Upper lobe of left lung (tissue), 6 donors: ENCODE data around the gene SPOCK2. TPM values are rescaled to one million over a fixed set of nuclear protein-coding genes. Genes with fewer than 3 reads are reported as not detected.

Experiments used
- ATAC-seq, 2 donors: fragments of 200-7000 bp; cut with Tn5 transposase; one replicate each; pipeline ENCODE4 v1.9.1; 2022; ENCODE audit warnings: mild to moderate bottlenecking in 2 of 2, moderate library complexity in 2 of 2; ENCODE audit not compliant: low FRiP score in 2 of 2
- DNase-seq, 2 donors: peaks; one replicate each; pipeline ENCODE4 v3.0.0-alpha.2; 2019 to 2020
- H3K27ac ChIP-seq, 4 donors: fragments of 200-600 bp; sonication (generic); one replicate each; pipeline ENCODE4 v1.5.1; 2016 to 2019
- H3K27me3 ChIP-seq, 4 donors: fragments of 200-600 bp; sonication (generic); one replicate each; pipeline ENCODE4 v1.5.1; 2017 to 2019
- H3K36me3 ChIP-seq, 4 donors: fragments of 200-600 bp; sonication (generic); one replicate each; pipeline ENCODE4 v1.5.1; 2016 to 2019
- H3K4me1 ChIP-seq, 4 donors: fragments of 200-600 bp; sonication (generic); one replicate each; pipeline ENCODE4 v1.5.1; 2018 to 2019
- H3K4me3 ChIP-seq, 4 donors: fragments of 200-600 bp; sonication (generic); one replicate each; pipeline ENCODE4 v1.5.1; 2017 to 2019; ENCODE audit warnings: mild to moderate bottlenecking in 2 of 4, moderate library complexity in 1 of 4
- H3K9me3 ChIP-seq, 4 donors: fragments of 200-600 bp; sonication (generic); one replicate each; pipeline ENCODE4 v1.5.1; 2018 to 2019
- EP300 ChIP-seq, 4 donors: sonication (generic); formaldehyde crosslinking; IDR thresholded peaks; one replicate each; pipeline ENCODE4 v1.5.1; 2017; ENCODE audit warnings: antibody characterized with exemption in 4 of 4, control low read depth in 2 of 4
- POLR2A ChIP-seq, 4 donors: fragments of 450-650 bp; IDR thresholded peaks; one replicate each; pipeline ENCODE4 v1.5.1; 2016 to 2017; ENCODE audit warnings: antibody characterized with exemption in 4 of 4, mild to moderate bottlenecking in 2 of 4
- POLR2AphosphoS5 ChIP-seq, 2 donors: sonication (generic); formaldehyde crosslinking; IDR thresholded peaks; one replicate each; pipeline ENCODE4 v1.5.1; 2017; ENCODE audit warnings: antibody characterized with exemption in 2 of 2
- WGBS, 2 donors: methylation state at CpG; one replicate each; pipeline ENCODE4 v1.1.5; 2017 to 2018; 5-methylcytosine and 5-hydroxymethylcytosine counted together
- total RNA-seq, 6 donors: library from RNA; depleted of rRNA in 4 of 6; stranded (reverse); fragments of >200 nt in 4 of 6; gene quantifications; one replicate each; pipeline versions ENCODE4 v1.1.0 to v1.2.1, GENCODE V29; 2016 to 2021
- TF ChIP-seq, protein P1 (sequence below), 6 experiments: fragments of 450-650 bp in 4 of 6; fragments of 200-600 bp in 2 of 6; sonication (generic) in 2 of 6; IDR thresholded peaks; one replicate each; pipeline ENCODE4 v1.5.1; 2016 to 2019; ENCODE audit warnings: antibody characterized with exemption in 6 of 6
- donor health status: DM: no; HTN: no; CAD: no; lungs with moderate emphysema.
- donor health status: DM: no; HTN: yes; CAD: no; lungs with severe emphysema.

Gene SPOCK2
- total RNA-seq, 6 donors from 2014 or later: 62.9 to 532 (median 159) TPM

DNA sequence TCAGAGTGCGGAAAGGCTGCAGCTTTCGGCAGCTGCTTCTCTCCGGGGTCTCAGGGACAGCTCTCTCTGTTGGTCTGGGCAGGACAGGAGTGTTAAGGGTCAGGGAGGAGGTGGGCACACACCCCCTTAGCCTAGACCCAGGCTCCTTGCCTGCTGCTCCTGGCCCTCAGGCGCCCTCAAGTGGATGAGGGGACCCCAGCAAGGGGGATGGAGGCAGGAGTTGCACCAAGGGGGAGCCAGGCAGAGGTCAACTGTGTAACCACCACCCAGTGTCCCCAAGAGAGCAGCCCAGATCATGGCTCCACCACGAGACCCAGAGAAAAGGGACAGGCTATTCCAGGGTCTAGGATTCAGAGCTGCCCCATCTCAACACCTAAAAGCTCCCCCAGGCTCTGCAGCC is 26.9 kb downstream of the SPOCK2 start:
- TF ChIP-seq POLR2A (IDR thresholded peaks at IDR 0.05) (no peak), EP300 (IDR thresholded peaks at IDR 0.05) (no peak), POLR2AphosphoS5 (IDR thresholded peaks at IDR 0.05) (no peak)
- TF ChIP-seq, protein P1, sequence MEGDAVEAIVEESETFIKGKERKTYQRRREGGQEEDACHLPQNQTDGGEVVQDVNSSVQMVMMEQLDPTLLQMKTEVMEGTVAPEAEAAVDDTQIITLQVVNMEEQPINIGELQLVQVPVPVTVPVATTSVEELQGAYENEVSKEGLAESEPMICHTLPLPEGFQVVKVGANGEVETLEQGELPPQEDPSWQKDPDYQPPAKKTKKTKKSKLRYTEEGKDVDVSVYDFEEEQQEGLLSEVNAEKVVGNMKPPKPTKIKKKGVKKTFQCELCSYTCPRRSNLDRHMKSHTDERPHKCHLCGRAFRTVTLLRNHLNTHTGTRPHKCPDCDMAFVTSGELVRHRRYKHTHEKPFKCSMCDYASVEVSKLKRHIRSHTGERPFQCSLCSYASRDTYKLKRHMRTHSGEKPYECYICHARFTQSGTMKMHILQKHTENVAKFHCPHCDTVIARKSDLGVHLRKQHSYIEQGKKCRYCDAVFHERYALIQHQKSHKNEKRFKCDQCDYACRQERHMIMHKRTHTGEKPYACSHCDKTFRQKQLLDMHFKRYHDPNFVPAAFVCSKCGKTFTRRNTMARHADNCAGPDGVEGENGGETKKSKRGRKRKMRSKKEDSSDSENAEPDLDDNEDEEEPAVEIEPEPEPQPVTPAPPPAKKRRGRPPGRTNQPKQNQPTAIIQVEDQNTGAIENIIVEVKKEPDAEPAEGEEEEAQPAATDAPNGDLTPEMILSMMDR (IDR thresholded peaks at IDR 0.05): no peak
- Histone ChIP-seq H3K27ac (no peak overlapping the region), H3K27me3 (no peaks in the 10 kb centered on the region), H3K9me3 (no peaks in the 10 kb centered on the region), H3K4me3 (no peak overlapping the region), H3K4me1 (no peaks in the 10 kb centered on the region), H3K36me3 (peaks cover 0 to 17% (median 4%) of the 10 kb centered on the region in 4 donors)
- 81 to 95% methylated on average over 3 to 5 of the region's 5 CpGs for WGBS, 2 donors
- ATAC-seq: no peak
- DNase-seq: no peak

DNA sequence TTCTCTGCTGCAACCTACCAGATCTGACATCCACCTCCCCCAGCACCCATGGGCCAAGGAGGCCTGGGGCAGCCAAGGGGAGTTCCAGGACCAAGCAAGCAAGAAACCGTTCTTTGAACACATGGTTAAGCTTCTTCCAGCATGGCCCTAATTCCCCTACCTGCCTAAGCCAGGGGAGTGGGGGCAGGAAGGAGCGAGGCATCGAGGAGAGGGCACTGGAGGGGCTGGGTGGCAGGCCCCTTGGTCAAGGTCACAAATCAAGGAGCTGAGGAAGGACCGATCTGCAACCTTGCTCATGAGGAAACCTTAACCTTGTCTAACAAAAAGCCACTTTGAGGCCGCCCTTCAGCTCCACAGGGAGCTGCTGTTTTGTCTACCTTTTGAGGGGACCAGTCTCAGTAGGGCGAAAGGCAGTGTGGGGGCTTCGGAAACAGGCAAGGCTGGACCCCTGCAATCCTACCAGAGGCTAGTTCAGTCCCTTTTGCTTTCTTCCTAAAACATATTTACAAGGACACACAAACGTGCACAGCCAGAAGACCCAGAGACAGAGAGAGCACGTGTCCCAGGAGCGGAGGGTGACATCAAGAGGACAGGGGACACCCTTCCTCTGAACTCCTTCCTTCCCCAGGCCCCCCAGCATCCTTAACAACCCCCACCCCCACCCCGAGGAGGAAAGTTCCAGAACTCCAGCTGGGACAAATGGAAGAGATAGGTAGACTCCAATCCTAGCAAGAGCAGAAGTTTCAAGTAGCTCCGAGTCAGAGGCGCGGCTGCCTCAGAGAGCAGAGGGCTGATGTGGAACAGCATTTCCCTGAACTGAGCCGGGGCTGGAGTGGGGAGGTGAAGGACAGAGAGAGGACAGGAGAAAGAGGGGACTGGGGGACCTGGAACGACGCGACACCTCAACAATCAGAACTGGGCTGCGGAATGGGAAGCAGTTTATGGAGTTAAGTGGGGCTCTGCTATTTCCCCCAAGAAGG is 28.2 kb downstream of the SPOCK2 start:
- Histone ChIP-seq H3K4me3 (no peak overlapping the region), H3K27ac (no peak overlapping the region)
- TF ChIP-seq EP300 (IDR thresholded peaks at IDR 0.05) (no peak), POLR2AphosphoS5 (IDR thresholded peaks at IDR 0.05) (no peak)
- TF ChIP-seq, protein P1 (IDR thresholded peaks at IDR 0.05): no peak

DNA sequence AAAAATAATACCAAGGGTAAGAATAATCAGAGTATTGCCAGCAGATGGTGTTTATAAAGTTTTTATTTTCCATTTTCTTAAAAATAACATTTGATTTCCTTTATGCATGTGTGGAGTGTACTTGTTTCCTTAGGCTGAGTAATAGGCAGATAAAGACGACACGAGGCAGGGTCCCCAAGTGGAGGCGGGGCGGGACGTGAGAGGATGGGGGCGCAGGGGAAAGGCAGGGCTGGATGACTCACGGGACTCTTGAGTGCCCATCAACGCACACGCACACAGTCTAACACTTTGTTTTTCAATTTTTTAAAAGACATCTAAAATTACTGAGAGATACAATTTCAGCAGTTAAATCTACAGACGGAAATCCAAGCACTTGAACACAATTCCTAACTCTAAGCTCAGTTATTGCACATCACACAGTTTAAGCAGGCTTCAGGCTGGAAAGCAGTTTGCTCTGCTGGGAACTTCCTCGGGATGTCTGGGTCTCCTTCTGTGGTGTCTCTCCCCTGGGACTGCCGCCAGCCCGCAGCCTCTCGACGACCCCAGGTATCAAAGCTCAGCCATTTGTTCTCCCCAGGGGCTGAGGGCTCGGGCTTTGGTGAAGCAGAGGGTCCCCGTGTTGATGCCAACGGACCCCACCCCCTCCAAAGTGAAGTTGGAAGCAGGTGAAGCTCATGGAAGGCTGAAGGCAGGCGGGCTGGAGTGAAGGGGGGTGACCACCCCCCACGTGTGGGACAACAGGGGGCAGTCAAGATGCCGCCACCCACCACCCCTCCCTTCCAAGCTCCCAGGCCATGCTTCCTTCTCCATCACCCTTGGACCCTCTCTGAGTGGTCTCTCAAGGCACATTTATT is 29.1 kb downstream of the SPOCK2 start:
- DNase-seq (no peak), ATAC-seq (no peak)
- Histone ChIP-seq H3K4me1 (no peaks in the 10 kb centered on the region), H3K9me3 (no peaks in the 10 kb centered on the region), H3K4me3 (no peak overlapping the region), H3K27ac (no peak overlapping the region), H3K27me3 (no peaks in the 10 kb centered on the region), H3K36me3 (peaks cover 0 to 10% (median 4%) of the 10 kb centered on the region in 4 donors)
- 57 to 64% methylated on average over 14 to 21 of the region's 21 CpGs for whole genome bisulfite sequencing, 2 donors
- no peak for TF ChIP-seq EP300 (IDR thresholded peaks at IDR 0.05)
- TF ChIP-seq, protein P1 (IDR thresholded peaks at IDR 0.05): no peak
- TF ChIP-seq POLR2A (IDR thresholded peaks at IDR 0.05): no peak
- no peak for TF ChIP-seq POLR2AphosphoS5 (IDR thresholded peaks at IDR 0.05)

More for the DNA sequence above, 28.2 kb downstream of the SPOCK2 start:
- Histone ChIP-seq H3K36me3 (peaks cover 0 to 10% (median 4%) of the 10 kb centered on the region in 4 donors), H3K4me1 (no peaks in the 10 kb centered on the region), H3K27me3 (no peaks in the 10 kb centered on the region), H3K9me3 (no peaks in the 10 kb centered on the region)
- 89 to 93% methylated on average over 19 of the region's 19 CpGs for WGBS, 2 donors
- ATAC-seq (no peak), DNase-seq (no peak)

DNA sequence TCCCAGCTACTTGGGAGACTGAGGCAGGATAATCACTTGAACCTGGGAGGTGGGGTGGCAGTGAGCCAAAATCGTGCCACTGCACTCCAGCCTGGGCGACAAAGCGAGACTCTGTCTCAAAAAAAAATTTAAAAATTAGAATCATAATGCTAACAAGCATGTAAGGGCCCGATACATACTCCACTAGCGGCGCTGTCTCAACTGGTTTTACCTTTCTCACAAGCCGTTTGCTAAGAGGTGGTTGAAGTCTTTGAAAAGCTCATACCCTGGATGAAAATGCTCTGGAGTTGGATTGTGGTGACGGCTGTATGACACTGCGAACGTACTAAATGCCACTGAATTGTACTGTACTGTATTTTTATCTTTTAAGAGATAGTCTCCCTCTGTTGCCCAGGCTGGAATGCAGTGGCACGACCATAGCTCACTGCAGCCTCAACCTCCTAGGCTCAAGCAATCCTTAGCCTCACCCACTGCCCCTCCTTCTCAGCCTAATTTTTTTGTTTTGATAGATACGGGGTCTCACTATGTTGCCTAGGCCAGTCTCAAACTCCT is 29.9 kb downstream of the SPOCK2 start:
- H3K36me3 ChIP-seq: peaks cover 0 to 8% (median 2%) of the 10 kb centered on the region in 4 donors
- H3K4me1 ChIP-seq: no peaks in the 10 kb centered on the region
- no peaks in the 10 kb centered on the region for H3K27me3 ChIP-seq
- H3K4me3 ChIP-seq: no peak overlapping the region
- ATAC-seq (no peak), DNase-seq (no peak)
- TF ChIP-seq EP300 (IDR thresholded peaks at IDR 0.05): no peak
- TF ChIP-seq POLR2A (IDR thresholded peaks at IDR 0.05): no peak
- no peak for TF ChIP-seq POLR2AphosphoS5 (IDR thresholded peaks at IDR 0.05)
- TF ChIP-seq, protein P1 (IDR thresholded peaks at IDR 0.05): no peak
- WGBS, 2 donors: 83 to 93% methylated on average over 12 of the region's 12 CpGs
- no peaks in the 10 kb centered on the region for H3K9me3 ChIP-seq
- no peak overlapping the region for H3K27ac ChIP-seq
